B cell (primary cell): ENCODE results near the gene ALAD. TPM values are rescaled to one million over a fixed set of nuclear protein-coding genes. Genes with fewer than 3 reads are reported as not detected.
A peak's percentile ranks its signal among the peaks of the same experiment; 100 is the strongest.

Source experiments
- ATAC-seq: fragments of 200-7000 bp; cut with Tn5 transposase; one replicate; pipeline ENCODE4 v1.10.0; 2021; ENCODE audit warnings: low read depth, mild to moderate bottlenecking, moderate number of reproducible peaks, moderate library complexity
- CTCF ChIA-PET: fragments of 350-600 bp; sonication (Branson Sonifier 250); formaldehyde crosslinking; loops from one replicate; lab custom pipeline; 2021; ENCODE audit warnings: antibody characterized with exemption, inconsistent platforms; lab: Charles Lee
- POLR2A ChIA-PET: fragments of 350-600 bp; sonication (Branson Sonifier 250); formaldehyde crosslinking; loops from one replicate; lab custom pipeline; 2021; ENCODE audit warnings: antibody characterized with exemption; lab: Charles Lee
- DNase-seq: peaks from one replicate; pipeline ENCODE4 v3.0.0; 2013
- H2AFZ ChIP-seq: 2 replicates; pipeline ENCODE4 v1.6.1; 2012; ENCODE audit warnings: mild to moderate bottlenecking, low read depth, low read length; ENCODE audit not compliant: insufficient read depth, poor library complexity, severe bottlenecking
- H3K27ac ChIP-seq, 2 donors: 1 replicate in 1 of 2; 2 replicates in 1 of 2; pipeline ENCODE4 v1.5.1; 2012 to 2013; ENCODE audit warnings: low read length in 2 of 2, mild to moderate bottlenecking in 2 of 2, moderate library complexity in 1 of 2
- H3K27me3 ChIP-seq, 4 experiments: fragments of 200-600 bp in 1 of 4; sonication (generic) in 1 of 4; replicated peaks in 1 of 4; 1 replicate in 2 of 4; 2 replicates in 2 of 4; pipeline versions ENCODE4 v1.6.1 to v1.7.0; 2013 to 2016; ENCODE audit warnings: low read length in 3 of 4, mild to moderate bottlenecking in 2 of 4, mixed read lengths in 1 of 4, moderate library complexity in 1 of 4; ENCODE audit not compliant: insufficient read depth in 4 of 4, control insufficient read depth in 3 of 4; ENCODE audit errors: control extremely low read depth in 1 of 4
- H3K36me3 ChIP-seq, 2 experiments: replicated peaks in 1 of 2; 1 replicate in 1 of 2; 2 replicates in 1 of 2; pipeline versions ENCODE4 v1.6.1 to v1.7.1; 2013; ENCODE audit warnings: low read length in 1 of 2; ENCODE audit not compliant: insufficient read depth in 2 of 2, control insufficient read depth in 1 of 2; ENCODE audit errors: control extremely low read depth in 1 of 2, extremely low read depth in 1 of 2
- H3K4me1 ChIP-seq, 2 donors: fragments of 200-600 bp in 1 of 2; sonication (generic) in 1 of 2; 1 replicate in 1 of 2; 2 replicates in 1 of 2; pipeline versions ENCODE4 v1.5.1 to v1.6.1; 2013 to 2017; ENCODE audit warnings: low read length in 2 of 2; ENCODE audit not compliant: control insufficient read depth in 2 of 2, insufficient read depth in 2 of 2
- H3K4me2 ChIP-seq: replicated peaks from 2 replicates; pipeline ENCODE3; 2012; ENCODE audit warnings: mild to moderate bottlenecking, low read depth, low read length; ENCODE audit not compliant: poor library complexity, severe bottlenecking
- H3K4me3 ChIP-seq, 5 experiments: fragments of 200-600 bp in 1 of 5; sonication (generic) in 1 of 5; 1 replicate in 3 of 5; 2 replicates in 2 of 5; pipeline versions ENCODE4 v1.5.1 to v1.7.0; 2011 to 2016; ENCODE audit warnings: low read length in 4 of 5, mild to moderate bottlenecking in 4 of 5, low read depth in 2 of 5, control low read depth in 1 of 5, moderate library complexity in 1 of 5; ENCODE audit not compliant: insufficient read depth in 1 of 5; ENCODE audit errors: control extremely low read depth in 1 of 5, extremely low read depth in 1 of 5
- H3K79me2 ChIP-seq: fragments of 200-600 bp; sonication (generic); one replicate; pipeline ENCODE4 v1.6.0; 2016; ENCODE audit warnings: low read length; ENCODE audit not compliant: control insufficient read depth, insufficient read depth
- H3K9ac ChIP-seq: fragments of 200-600 bp; sonication (generic); 2 replicates; pipeline ENCODE4 v1.6.1; 2017; ENCODE audit warnings: mild to moderate bottlenecking, low read length, moderate library complexity
- H3K9me3 ChIP-seq, 3 donors: one replicate each; pipeline versions ENCODE4 v1.6.1 to v1.7.1; 2013; ENCODE audit warnings: low read length in 2 of 3; ENCODE audit not compliant: control insufficient read depth in 2 of 3, insufficient read depth in 1 of 3; ENCODE audit errors: control extremely low read depth in 1 of 3
- H4K20me1 ChIP-seq: 2 replicates; pipeline ENCODE4 v1.6.0; 2012; ENCODE audit warnings: mild to moderate bottlenecking, low read length; ENCODE audit not compliant: insufficient read depth, control insufficient read depth, poor library complexity, severe bottlenecking
- H3K27ac Mint-ChIP-seq: one replicate; pipeline ENCODE4 v1.8.0; 2021; ENCODE audit warnings: mixed read lengths
- H3K27me3 Mint-ChIP-seq: one replicate; pipeline ENCODE4 v1.8.0; 2021; ENCODE audit warnings: mixed read lengths
- H3K4me1 Mint-ChIP-seq: one replicate; pipeline ENCODE4 v1.8.0; 2021; ENCODE audit warnings: mixed read lengths
- H3K4me3 Mint-ChIP-seq: one replicate; pipeline ENCODE4 v1.8.0; 2021; ENCODE audit warnings: mixed read lengths
- H3K9me3 Mint-ChIP-seq: one replicate; pipeline ENCODE4 v1.8.0; 2022; ENCODE audit warnings: mixed read lengths; ENCODE audit not compliant: insufficient read depth
- CTCF ChIP-seq: fragments of 200-600 bp; IDR thresholded peaks from one replicate; pipeline ENCODE4 v1.8.0; 2022; ENCODE audit warnings: antibody characterized with exemption, mild to moderate bottlenecking
- EZH2 ChIP-seq: IDR thresholded peaks from 2 replicates; pipeline ENCODE4 v1.6.1; 2012; ENCODE audit warnings: borderline replicate concordance, low read depth, mild to moderate bottlenecking, moderate library complexity, low read length; ENCODE audit not compliant: insufficient read depth, poor library complexity, severe bottlenecking
- WGBS: methylation state at CpG from one replicate; pipeline ENCODE4 v1.1.5; 2013; ENCODE audit warnings: missing lambda C conversion rate; ENCODE audit not compliant: insufficient coverage; 5-methylcytosine and 5-hydroxymethylcytosine counted together
- intact Hi-C: fragments of 100-400 bp; cut with micrococcal nuclease; formaldehyde crosslinking; loops from one replicate; pipeline ENCODE4 v1.10.0; 2022
- polyA plus RNA-seq: library from polyadenylated mRNA; depleted of rRNA; stranded (reverse); fragments of >200 nt; gene quantifications from 2 replicates; pipeline ENCODE4 v1.2.3, GENCODE V29; 2012
- total RNA-seq, 2 donors: library from RNA; stranded (reverse); fragments of 120-200 nt in 1 of 2; gene quantifications; 1 replicate in 1 of 2; 2 replicates in 1 of 2; pipeline versions ENCODE4 v1.2.3 to v1.2.4, GENCODE V29; 2013 to 2022

ALAD gene
- total and polyA plus RNA-seq, 2 donors (not counting 1 experiment from before 2014, with no cell fraction given), result 22.0 to 39.8 TPM

DNA sequence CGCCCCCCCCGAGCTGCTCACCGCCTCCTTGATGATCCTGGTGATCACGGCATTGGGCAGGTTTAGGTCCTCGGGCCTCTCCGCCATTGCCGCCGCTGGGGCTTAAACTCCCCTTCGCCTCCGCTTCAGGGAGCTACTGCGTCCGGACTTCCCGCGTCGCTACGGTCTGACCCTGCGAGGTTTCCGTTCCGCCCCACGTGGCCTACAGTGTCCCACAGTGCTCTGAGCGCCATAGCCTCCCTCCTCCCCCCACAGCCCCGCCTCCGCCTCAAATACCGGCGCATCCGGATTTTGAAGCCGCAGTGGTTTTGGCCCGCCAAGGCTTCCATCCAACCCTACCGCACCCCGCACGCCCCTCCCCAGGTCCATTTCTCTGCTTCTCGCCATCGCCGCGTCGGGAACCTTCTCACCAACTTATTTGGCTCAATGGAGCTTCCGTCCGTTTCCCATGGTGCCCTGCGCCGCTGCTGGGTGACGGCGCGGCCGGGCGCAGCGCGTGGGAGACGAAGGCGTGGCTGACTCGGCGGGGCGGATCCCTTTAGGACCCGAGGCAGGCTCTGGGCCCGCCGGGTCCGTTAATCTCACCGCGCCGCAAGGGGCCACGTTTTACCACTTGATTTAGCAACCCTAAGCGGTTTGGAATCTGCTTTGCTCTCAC lies 9.3 kb upstream of the ALAD start, which contains the start of the genes C9orf43 and POLE3:
C9orf43 (plus strand) TSS at position 541 of the 658 bp plus-strand sequence. CDS start 2,747 bp downstream, outside the sequence.
POLE3 (minus strand) TSS at position 469 of the 658 bp plus-strand sequence; CDS start at position 87, 382 bp downstream.
- POLR2A ChIA-PET, result interaction anchor here (0.5 to 3.2 kb wide), 11 partner anchors 10 to 248 kb away, joined by 3 to 44 read pairs (median 6); partner anchors contain the start of genes ALAD, CDC26, FKBP15 and HDHD3

More for the DNA sequence above, 9.3 kb upstream of the ALAD start, which contains the start of the genes C9orf43 and POLE3:
- Mint-ChIP-seq H3K27me3 (no peaks in the 10 kb centered on the region), H3K27ac (peak within 1 kb of the TSS; percentile 100), H3K9me3 (no peaks in the 10 kb centered on the region), H3K4me3 (peak within 1 kb of the TSS; percentile 100), H3K4me1 (peaks cover 32% of the 10 kb centered on the region)
- Histone ChIP-seq H3K4me1 (peaks cover 8 to 17% of the 10 kb centered on the region in 2 donors), H3K27me3 (no peaks in the 10 kb centered on the region), H3K4me2 (peak within 1 kb of the TSS; percentile 85), H3K36me3 (peaks cover 0 to 16% of the 10 kb centered on the region in 2 experiments), H3K79me2 (peaks cover 21% of the 10 kb centered on the region), H3K27ac (peak within 1 kb of the TSS; percentile 92 to 97), H3K9ac (peak within 1 kb of the TSS; percentile 93), H3K9me3 (no peaks in the 10 kb centered on the region), H2AFZ (peak within 1 kb of the TSS; percentile 87), H3K4me3 (peak within 1 kb of the TSS; percentile 74 to 100 (median 97)), H4K20me1 (no peaks in the 10 kb centered on the region)
- TF ChIP-seq CTCF (peak; percentile 14), EZH2 (no peak)
- peak; percentile 98 for DNase-seq
- peak; percentile 89 for ATAC-seq
- under 1% methylated on average over 61 of the region's 61 CpGs for WGBS
- intact Hi-C loops, result loop anchor here (1.0 to 10.0 kb wide), 7 partner anchors 9 to 256 kb away; partner anchors contain the start of genes ALAD, CDC26, HDHD3 and PRPF4
- CTCF ChIA-PET, result interaction anchor here (0.6 to 3.8 kb wide), 17 partner anchors 9 to 248 kb away, joined by 3 to 46 read pairs (median 5); partner anchors contain the start of genes ALAD, CDC26 and PRPF4
